Measurements from ENCODE around the gene ASL.

- TF ChIP-seq, protein P1, sequence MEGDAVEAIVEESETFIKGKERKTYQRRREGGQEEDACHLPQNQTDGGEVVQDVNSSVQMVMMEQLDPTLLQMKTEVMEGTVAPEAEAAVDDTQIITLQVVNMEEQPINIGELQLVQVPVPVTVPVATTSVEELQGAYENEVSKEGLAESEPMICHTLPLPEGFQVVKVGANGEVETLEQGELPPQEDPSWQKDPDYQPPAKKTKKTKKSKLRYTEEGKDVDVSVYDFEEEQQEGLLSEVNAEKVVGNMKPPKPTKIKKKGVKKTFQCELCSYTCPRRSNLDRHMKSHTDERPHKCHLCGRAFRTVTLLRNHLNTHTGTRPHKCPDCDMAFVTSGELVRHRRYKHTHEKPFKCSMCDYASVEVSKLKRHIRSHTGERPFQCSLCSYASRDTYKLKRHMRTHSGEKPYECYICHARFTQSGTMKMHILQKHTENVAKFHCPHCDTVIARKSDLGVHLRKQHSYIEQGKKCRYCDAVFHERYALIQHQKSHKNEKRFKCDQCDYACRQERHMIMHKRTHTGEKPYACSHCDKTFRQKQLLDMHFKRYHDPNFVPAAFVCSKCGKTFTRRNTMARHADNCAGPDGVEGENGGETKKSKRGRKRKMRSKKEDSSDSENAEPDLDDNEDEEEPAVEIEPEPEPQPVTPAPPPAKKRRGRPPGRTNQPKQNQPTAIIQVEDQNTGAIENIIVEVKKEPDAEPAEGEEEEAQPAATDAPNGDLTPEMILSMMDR (conservative IDR thresholded peaks at IDR 0.05) = no peak
- TF ChIP-seq EZH2 (IDR thresholded peaks at IDR 0.05; ENCODE audit: low read depth) = no peak
Observed at GRCh38 chr7:66100408-66101050, 24.9 kb downstream of the ASL start.

Measured in PC-9 (cell line).